Inflammatory macrophage treated with lipopolysaccharide for 4 hours (primary cell): ENCODE measurements around the gene DHCR24.
A peak's percentile ranks its signal among the peaks of the same experiment; 100 is the strongest.
"Not testable (repeated sequence)": the region's sequence is repeated elsewhere in the genome, so short reads cannot be mapped to it uniquely, and the experiment has no call there.

ENCODE experiments used
- DNase-seq: peaks from one replicate; pipeline ENCODE4 v3.0.0-alpha.2; 2020

DHCR24 gene

DNA sequence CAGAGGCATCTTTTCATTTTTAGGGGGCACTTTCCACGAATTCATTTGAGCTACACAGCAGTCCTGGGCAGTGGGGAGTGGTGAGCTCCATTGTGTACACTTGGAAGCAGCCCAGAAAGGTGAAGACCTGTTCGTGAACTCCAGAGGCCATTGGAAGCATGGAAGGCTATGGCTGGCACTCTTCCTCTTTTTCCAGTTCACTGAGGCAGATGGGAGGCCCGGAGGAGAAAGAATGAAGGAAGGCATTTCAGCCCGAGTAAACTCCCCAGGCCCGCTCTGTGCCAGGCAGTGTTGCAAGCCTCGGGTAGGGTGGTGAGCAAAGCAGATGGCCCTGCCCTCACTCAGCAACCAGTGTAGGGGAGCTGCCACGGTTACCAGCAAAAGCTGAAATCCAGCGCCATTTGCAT lies 673 bp upstream of the DHCR24 start:
- peak; percentile 28 for DNase-seq

DNA sequence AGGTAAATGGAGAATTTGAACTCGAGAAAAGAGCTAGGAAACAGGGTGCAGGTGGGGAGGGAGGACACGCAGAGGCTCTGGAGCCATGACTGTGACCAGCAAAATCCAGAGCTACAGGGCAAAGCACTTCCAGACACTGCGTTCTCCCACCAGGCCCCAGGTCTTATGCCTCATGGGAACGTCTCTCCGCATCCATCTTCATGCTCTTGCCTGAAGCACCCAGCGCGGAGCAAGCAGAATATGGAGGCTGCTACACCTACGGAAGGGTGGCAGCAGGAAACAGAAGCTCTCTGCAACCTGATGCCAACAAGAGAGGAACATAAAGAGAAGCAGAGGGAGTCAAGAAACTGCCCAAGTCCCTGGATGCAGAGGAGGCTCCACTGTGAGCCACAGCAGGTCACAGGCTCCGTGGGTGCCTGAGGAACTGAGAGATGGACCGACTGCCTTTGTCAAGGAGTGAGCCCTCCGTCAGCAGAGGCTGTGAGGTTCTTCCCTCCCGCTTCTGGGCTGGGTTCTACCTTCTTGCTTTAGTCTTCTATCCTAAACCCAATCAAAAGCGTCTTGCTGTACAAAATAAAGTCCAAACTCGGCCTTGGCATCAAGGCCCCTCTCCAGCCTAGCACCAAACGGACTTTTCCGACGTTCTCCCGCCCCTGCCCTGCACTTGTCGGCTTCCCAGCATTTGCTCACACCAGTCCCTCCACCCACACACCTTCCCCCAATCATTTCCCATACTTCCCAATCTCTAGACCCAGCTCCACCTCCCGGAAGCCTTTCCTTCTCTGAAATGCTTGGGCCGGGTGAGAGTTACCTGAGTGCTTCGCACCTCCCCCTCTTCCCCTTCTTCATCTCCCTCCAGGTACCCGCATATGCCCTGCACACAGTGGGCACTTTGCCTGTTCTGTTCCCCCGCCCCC lies 930 bp downstream of the DHCR24 start:
- peak; percentile 34 for DNase-seq

DNA sequence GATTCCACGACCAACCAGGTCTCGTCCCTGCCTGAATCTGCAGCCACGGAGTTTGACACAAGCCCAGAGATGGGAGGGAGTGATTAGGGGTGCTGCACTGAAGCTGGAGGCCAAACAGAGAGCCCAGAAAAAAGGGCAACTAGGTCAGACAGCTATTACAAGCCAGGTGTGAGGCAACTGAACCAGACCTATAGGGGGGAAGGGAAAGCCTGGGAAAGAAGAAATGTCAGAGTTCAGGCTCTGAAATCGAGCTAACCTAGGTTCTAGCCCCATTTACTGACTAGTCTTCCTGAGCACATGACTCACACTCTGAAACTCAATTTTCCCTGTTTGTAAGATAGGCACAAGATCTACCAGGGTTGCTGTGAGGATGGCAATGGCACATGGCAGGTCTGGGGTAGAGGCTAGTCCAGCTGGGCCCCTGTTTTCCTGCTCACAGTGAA lies 1.7 kb downstream of the DHCR24 start:
- DNase-seq, result no peak

DNA sequence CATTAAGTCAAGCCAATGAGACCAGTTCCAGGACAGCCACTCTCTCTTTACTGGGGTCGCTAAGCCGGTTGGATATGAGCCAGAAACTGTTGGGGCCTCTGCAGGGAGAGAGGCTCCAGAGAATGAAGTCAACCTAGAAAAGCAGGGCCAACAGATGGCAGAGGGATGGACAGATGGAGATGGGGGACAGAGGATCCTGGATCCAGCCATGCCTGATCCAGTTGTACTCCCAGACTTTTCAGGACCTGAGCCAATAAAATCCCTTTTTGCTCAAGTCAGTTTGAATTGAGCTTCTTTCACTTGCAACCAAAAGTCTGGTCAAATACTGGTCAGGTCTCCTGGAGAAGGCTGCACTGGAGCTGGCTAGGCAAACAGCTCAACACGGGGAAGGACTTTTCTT lies 2.2 kb downstream of the DHCR24 start:
- DNase-seq, result no peak

- no peak for DNase-seq
Observed at GRCh38 chr1:54884135-54884586, 2.8 kb downstream of the DHCR24 start.

DNA sequence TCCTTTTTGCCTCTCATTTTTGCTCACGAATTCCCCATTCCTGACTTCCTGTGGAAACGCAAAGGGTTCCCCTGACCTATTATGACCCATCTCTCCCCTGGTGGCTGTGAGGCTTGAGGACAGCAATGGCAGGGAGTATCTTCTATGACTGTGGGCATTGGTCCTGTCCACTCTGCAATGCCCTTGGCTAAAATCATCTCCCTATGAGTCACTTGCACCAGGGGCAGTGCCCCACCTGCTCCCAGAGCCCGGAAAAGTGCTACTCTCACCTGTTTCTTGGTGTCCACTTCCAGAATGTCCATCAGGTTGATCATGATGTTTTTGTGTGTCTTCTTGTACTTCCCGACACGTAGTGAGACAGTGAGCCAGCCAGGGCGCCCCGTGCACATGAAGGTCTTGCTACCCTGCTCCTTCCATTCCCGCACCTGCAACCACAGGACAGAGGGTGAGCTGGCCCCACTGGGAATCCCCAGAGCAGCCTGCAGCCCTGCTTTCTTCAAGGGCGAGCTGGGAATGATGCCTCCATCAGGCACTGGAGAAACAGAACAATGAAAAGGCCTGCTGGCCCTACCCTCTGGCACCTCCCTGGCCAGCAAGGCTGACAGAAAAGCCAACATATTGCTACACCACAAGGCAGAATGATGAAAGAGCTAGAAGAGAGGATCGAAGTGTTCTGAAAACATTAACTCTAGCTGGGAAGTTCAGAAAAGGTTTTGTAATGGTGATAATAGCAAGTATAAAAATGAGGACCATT lies 3.5 kb downstream of the DHCR24 start:
- peak; percentile 44 for DNase-seq

- no peak for DNase-seq
Observed at GRCh38 chr1:54882519-54882918, 4.5 kb downstream of the DHCR24 start.

DNA sequence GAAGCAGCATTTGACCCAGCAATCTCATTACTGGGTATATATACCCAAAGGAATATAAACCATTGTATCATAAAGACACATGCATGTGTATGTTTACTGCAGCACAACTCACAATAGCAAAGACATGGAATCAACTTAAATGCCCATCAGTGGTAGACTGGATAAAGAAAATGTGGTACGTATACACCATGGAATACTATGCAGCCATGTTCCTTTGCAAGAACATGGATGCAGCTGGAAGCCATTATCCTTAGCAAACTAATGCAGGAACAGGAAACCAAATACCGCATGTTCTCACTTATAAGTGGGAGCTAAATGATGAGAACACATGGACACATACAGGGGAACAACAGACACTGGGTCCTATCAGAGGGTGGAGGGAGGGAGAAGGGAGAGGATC lies 5.4 kb downstream of the DHCR24 start:
- DNase-seq, result not testable (repeated sequence)

DNA sequence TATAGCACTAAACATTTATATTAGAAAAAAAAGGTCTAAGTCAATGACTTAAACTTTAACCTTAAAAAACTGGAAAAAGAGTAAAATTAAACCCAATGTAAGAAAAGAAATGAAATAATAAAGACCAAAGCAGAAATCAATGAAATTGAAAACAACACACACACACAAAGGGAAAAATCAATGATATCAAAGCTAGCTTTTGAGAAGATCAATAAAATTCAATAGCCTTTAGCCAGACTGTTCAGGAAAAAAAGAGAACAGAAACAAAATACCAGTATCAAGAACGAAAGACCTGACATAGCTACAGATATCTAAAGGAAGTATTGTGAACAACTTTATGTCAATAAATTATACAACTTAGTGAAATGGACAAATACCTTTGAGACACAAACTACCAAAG lies 7.1 kb downstream of the DHCR24 start:
- DNase-seq, result no peak

DNA sequence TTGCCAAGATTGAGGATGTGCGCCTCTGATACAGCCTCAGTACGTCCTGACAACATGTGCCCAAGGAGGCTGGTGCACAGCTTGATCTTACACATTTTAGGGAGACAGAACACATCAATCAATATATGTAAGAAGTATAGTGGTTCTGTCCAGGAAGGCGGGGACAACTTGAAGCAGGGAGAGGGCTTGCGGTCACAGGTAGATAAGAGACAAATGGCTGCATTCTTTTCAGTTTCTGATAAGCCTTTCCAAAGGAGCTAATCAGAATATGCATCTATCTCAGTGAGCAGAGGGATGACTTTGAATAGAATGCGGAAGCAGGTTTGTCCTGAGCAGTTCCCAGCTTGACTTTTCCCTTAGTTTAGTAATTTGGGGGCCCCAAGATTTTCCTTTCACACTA lies 10.2 kb downstream of the DHCR24 start:
- DNase-seq, result no peak

GRCh38 chr1:54875000-54875399 lies 12.0 kb downstream of the DHCR24 start:
- no peak for DNase-seq

GRCh38 chr1:54874079-54874830 lies 12.7 kb downstream of the DHCR24 start:
- DNase-seq, result peak; percentile 47

- DNase-seq, result no peak
Observed at GRCh38 chr1:54872036-54872331, 15.0 kb downstream of the DHCR24 start.

DNA sequence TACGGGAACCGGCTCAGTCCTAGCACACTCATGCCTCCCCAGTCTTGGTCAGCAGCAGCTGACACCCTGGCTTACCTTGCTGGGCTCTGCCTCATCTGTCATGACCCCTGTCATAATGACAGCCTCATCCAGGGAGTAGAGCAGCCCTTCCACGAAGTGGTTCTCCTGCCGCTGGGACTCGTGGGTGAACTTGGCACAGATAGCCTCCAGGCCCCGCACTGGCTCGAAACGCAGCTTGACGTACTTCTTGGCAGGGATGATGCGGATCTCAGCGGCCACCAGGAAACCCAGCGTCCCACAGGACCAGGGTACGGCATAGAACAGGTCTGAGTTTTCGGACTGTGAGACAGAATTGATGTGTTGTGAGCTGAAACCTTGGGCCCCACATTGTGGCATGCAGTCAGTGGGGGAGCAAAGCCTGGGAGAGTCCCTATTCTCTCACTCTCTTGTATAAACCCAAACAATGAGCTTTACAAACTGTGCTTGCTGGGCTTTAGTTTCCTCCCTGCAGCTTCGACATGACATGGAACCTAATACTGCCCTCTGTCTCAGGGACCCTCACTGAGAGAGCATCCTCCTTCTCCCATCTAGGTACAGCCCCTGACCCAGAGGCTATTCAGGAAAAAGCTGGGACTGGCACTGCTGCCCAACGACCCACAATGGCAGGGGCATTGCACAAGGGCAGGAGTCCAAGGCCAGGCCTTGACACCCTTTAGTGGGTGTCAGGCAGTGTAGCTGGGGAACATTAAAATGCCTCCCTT lies 15.5 kb downstream of the DHCR24 start:
- no peak for DNase-seq

GRCh38 chr1:54870869-54871268 lies 16.1 kb downstream of the DHCR24 start:
- no peak for DNase-seq

DNA sequence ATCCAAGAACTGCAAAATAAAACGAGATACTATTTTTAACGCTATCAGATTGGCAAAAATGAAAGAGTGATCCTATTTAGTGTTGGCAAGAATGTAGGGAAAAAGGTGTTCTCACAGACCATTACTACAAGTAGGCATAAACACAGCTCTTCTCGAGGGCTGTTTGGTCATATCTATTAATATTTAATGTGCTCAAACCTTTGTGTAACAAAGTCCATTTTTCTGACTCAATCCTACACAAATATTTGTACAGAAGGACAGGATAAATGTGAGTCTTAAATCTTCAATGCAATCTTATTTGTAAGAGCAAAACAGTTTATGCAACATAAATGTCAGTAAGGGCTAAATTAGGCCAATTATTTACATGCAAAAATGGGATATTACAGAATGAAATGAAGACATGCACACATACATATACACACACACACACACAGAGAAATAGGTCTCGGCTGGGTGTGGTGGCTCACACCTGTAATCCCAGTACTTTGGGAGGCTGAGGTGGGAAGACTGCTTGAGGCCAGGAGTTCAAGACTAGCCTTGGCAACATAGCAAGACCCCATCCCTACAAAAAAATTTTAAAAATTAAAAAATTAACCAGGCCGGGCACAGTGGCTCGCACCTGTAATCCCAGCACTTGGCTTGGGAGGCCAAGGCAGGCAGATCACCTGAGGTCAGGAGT lies 17.7 kb downstream of the DHCR24 start:
- DNase-seq, result no peak

DNA sequence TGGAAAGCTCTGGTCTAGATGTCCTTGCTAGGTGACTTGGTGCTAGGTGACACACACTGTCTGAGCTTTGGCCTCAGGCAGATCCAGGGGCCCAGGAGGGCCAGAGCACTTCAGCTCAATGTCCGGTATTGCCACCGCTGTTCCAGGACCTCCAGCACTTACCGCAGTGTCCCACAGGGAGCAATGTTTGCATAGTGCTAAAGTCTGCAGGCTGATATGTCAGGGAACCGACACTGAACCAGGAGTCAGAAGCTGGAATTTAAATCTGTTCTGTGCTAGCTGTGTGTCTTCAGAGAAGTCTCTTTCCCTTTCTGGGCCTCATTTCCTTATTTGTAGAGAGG lies 19.3 kb downstream of the DHCR24 start:
- no peak for DNase-seq

DNA sequence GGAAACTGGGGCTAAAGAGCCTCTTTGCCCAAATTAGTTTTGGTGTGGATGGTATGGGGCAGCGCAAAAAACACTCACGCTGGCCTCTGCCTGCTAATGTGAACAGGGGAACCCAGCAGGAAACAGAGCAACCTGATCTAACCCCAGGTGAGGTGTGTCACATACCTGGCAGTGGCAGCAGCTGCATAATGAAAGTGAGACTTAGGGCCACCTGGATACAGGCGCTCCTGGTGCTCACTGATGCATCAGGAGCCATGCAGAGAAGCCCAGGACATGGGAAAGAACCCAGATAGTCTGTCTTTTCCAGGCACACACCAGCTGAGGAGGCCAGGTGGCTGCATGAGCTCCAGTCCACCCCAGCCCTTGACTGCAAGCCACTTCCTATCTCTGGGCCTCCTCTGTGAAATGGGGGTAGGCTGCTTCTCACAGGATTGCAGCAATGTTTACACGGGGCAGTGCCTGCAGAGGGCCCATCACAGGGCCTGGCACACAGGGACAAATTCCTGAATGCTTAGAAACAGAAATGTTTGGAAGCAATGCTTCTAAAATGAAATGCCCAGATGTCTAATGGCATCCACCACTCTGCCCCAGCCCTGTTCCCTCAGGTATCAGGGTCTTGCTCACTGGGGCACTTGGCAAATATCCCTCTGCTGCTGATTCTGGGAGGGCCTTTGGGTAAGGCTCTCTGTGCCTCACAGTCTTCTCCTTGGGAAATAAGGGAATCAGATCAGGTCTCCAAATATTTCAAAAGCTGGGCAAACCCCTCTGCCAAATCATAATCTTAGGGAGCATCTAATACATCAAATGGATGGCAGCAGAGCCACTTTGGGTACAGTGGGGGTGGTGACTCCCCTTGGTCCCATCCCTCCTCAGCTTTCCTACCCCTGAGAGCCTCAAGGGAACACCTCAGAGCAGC lies 19.9 kb downstream of the DHCR24 start:
- no peak for DNase-seq

DNA sequence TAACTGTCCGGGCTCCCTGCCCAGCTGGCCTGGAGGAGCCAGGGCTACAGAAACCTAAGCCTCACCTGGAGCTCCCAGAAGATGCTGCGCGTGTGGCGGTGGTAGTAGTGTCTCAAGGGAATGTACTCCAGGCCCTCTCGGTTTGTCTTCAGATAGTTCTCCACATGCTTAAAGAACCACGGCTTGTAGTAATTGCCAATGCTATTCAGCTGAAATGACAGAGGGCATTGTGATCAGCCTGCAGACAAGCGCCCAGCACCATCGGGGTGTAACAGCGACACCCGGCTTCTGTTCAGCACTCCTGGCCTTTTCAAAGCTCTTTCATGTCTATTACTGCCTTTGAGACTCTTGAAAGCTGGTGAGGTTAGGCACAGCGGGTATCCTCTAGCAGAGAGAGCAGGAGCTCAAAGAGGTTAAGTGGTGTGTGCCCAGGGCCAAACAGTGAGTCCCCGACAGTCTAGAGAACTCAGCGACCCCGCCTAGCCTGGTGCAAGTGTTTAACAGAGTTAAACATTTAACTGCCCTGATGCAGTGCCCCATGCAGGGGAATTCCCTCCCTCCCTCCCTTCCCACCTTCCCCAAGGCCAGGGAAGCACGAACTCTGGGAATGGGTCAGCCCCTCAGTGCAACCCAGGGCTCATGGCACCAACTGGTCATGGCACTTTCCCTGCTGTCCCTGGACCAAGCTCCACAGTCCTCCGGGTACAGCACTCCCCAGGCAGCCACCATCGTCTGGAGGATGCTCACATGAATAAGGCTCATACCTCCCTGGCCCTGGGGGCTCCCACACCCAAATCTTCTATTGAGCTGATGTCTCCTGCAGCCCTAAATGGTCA lies 21.5 kb downstream of the DHCR24 start:
- no peak for DNase-seq
